OCI-LY7 (cell line): Measurements from ENCODE around the gene MRPL55. TPM values are rescaled to one million over a fixed set of nuclear protein-coding genes. Genes with fewer than 3 reads are reported as not detected.

Experiments used
- BruUV-seq: library from RNA; stranded (reverse); fragments of 400-500 nt; replicated peaks from 2 replicates; lab custom pipeline; 2021; lab: Mats Ljungman, UMichigan
- CTCF ChIA-PET: fragments of 300-600 bp; sonication (Branson Sonifier 250); formaldehyde crosslinking; loops from one replicate; lab custom pipeline; 2022; ENCODE audit warnings: antibody characterized with exemption; ENCODE audit not compliant: unreplicated experiment; lab: Charles Lee
- POLR2A ChIA-PET: fragments of 300-600 bp; sonication (Branson Sonifier 250); formaldehyde crosslinking; loops from one replicate; lab custom pipeline; 2022; ENCODE audit warnings: antibody characterized with exemption; lab: Charles Lee
- DNase-seq: peaks from one replicate; pipeline ENCODE4 v3.0.0-alpha.2; 2015; ENCODE audit warnings: low spot score
- H2AFZ ChIP-seq: fragments of 200-600 bp; sonication (generic), shearing (Covaris generic); 2 replicates; pipeline ENCODE4 v1.6.1; 2014; ENCODE audit warnings: mild to moderate bottlenecking, antibody characterized with exemption, low read length, moderate library complexity
- H3K27ac ChIP-seq: fragments of 200-600 bp; sonication (generic); 2 replicates; pipeline ENCODE4 v1.5.1; 2014; ENCODE audit warnings: mixed run types, low read depth, mild to moderate bottlenecking, moderate library complexity, low read length, inconsistent platforms; ENCODE audit not compliant: poor library complexity, severe bottlenecking
- H3K36me3 ChIP-seq: fragments of 200-600 bp; sonication (generic); 2 replicates; pipeline ENCODE4 v1.6.1; 2014; ENCODE audit warnings: mild to moderate bottlenecking, antibody characterized with exemption, low read length, moderate library complexity, mixed read lengths; ENCODE audit not compliant: insufficient read depth
- H3K4me1 ChIP-seq: fragments of 200-600 bp; sonication (generic); 2 replicates; pipeline ENCODE4 v1.5.1; 2014; ENCODE audit warnings: mild to moderate bottlenecking, low read length; ENCODE audit not compliant: insufficient read depth, poor library complexity, severe bottlenecking
- H3K4me2 ChIP-seq: fragments of 200-600 bp; sonication (generic); 2 replicates; pipeline ENCODE4 v1.6.1; 2014; ENCODE audit warnings: mild to moderate bottlenecking, low read length
- H3K4me3 ChIP-seq: fragments of 200-600 bp; sonication (generic); 2 replicates; pipeline ENCODE4 v1.5.1; 2014; ENCODE audit warnings: mild to moderate bottlenecking, low read depth, low read length; ENCODE audit not compliant: poor library complexity, severe bottlenecking
- H3K79me2 ChIP-seq: fragments of 200-600 bp; sonication (generic); 2 replicates; pipeline ENCODE4 v1.6.1; 2016; ENCODE audit warnings: low read depth, mild to moderate bottlenecking, low read length, moderate library complexity, mixed read lengths; ENCODE audit not compliant: insufficient read depth
- H3K9me2 ChIP-seq: fragments of 200-600 bp; sonication (generic); 2 replicates; pipeline ENCODE4 v1.6.1; 2016; ENCODE audit warnings: mild to moderate bottlenecking, low read length, mixed read lengths; ENCODE audit not compliant: insufficient read depth
- H3K9me3 ChIP-seq: fragments of 200-600 bp; sonication (generic); 2 replicates; pipeline ENCODE4 v1.6.1; 2014; ENCODE audit warnings: mild to moderate bottlenecking, mixed run types, low read length, mixed read lengths
- H4K20me1 ChIP-seq: fragments of 200-600 bp; sonication (generic); 2 replicates; pipeline ENCODE4 v1.6.1; 2014; ENCODE audit warnings: mild to moderate bottlenecking, antibody characterized with exemption, low read length, moderate library complexity, mixed read lengths; ENCODE audit not compliant: insufficient read depth
- EZH2phosphoT487 ChIP-seq: fragments of 200-600 bp; sonication (generic); IDR thresholded peaks from 2 replicates; pipeline ENCODE4 v1.6.1; 2018; ENCODE audit warnings: low read depth, borderline replicate concordance, mild to moderate bottlenecking, mixed run types, antibody characterized with exemption, low read length, moderate library complexity, mixed read lengths
- intact Hi-C: fragments of 100-400 bp; cut with micrococcal nuclease; formaldehyde crosslinking; loops from one replicate; pipeline ENCODE4 v1.10.0; 2022; ENCODE audit not compliant: unreplicated experiment
- total RNA-seq, 2 experiments: library from RNA; depleted of rRNA in 1 of 2; stranded (reverse); fragments of >200 nt in 1 of 2; shearing (Covaris generic) in 1 of 2; gene quantifications; 2 replicates each; pipeline ENCODE4 v1.2.3, GENCODE V29; 2014 to 2022
- TF ChIP-seq, protein P1 (sequence below): fragments of 200-600 bp; sonication (generic); conservative IDR thresholded peaks from 2 replicates; pipeline ENCODE4 v1.5.1; 2014; ENCODE audit warnings: mild to moderate bottlenecking, antibody characterized with exemption, low read length, moderate library complexity, mixed read lengths

Gene MRPL55
- total RNA-seq, 2 experiments from 2014 or later, result 50.0 to 92.8 TPM

DNA sequence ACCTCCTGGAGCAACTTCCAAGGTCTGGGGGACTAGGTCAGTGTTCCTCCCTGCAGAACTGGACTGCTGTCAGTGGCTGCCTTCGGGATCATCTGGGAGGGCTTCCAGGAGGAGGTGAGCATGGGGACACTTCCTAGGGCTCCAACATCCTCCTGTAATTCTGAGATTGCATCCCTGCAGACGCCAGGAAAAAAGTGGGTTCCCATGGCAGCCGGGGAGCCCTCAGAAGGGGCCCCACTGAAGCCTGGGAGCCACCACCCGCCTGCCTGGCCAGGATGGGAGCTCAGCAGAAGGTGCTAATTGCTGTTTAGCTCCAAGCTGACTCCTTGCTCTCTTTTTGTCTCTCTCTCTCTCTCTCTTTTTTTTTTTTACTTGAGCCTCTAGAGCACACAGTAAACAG is 42.7 kb downstream of the MRPL55 start:
- no peaks in the 10 kb centered on the region for H3K9me2 ChIP-seq
- DNase-seq, result no peak
- no peak overlapping the region for H3K4me3 ChIP-seq
- H3K36me3 ChIP-seq, result no peaks in the 10 kb centered on the region
- intact Hi-C loops, result no loop called here
- no peak overlapping the region for H3K27ac ChIP-seq
- BruUV-seq, result no TSS peak
- no peaks in the 10 kb centered on the region for H3K4me1 ChIP-seq
- no peak overlapping the region for H3K4me2 ChIP-seq
- H2AFZ ChIP-seq, result no peak overlapping the region
- TF ChIP-seq EZH2phosphoT487, result no peak
- TF ChIP-seq, protein P1, sequence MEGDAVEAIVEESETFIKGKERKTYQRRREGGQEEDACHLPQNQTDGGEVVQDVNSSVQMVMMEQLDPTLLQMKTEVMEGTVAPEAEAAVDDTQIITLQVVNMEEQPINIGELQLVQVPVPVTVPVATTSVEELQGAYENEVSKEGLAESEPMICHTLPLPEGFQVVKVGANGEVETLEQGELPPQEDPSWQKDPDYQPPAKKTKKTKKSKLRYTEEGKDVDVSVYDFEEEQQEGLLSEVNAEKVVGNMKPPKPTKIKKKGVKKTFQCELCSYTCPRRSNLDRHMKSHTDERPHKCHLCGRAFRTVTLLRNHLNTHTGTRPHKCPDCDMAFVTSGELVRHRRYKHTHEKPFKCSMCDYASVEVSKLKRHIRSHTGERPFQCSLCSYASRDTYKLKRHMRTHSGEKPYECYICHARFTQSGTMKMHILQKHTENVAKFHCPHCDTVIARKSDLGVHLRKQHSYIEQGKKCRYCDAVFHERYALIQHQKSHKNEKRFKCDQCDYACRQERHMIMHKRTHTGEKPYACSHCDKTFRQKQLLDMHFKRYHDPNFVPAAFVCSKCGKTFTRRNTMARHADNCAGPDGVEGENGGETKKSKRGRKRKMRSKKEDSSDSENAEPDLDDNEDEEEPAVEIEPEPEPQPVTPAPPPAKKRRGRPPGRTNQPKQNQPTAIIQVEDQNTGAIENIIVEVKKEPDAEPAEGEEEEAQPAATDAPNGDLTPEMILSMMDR, result no peak
- POLR2A ChIA-PET, result interaction anchor here (0.6 to 0.7 kb wide), 2 partner anchors 12 to 23 kb away, joined by 3 to 6 read pairs; no protein-coding TSS in a partner anchor
- H4K20me1 ChIP-seq, result no peaks in the 10 kb centered on the region
- no peaks in the 10 kb centered on the region for H3K79me2 ChIP-seq
- H3K9me3 ChIP-seq, result no peaks in the 10 kb centered on the region
- CTCF ChIA-PET, result interaction anchor here (0.6 kb wide), 1 partner anchor 179 kb away, joined by 4 read pairs; no protein-coding TSS in a partner anchor

DNA sequence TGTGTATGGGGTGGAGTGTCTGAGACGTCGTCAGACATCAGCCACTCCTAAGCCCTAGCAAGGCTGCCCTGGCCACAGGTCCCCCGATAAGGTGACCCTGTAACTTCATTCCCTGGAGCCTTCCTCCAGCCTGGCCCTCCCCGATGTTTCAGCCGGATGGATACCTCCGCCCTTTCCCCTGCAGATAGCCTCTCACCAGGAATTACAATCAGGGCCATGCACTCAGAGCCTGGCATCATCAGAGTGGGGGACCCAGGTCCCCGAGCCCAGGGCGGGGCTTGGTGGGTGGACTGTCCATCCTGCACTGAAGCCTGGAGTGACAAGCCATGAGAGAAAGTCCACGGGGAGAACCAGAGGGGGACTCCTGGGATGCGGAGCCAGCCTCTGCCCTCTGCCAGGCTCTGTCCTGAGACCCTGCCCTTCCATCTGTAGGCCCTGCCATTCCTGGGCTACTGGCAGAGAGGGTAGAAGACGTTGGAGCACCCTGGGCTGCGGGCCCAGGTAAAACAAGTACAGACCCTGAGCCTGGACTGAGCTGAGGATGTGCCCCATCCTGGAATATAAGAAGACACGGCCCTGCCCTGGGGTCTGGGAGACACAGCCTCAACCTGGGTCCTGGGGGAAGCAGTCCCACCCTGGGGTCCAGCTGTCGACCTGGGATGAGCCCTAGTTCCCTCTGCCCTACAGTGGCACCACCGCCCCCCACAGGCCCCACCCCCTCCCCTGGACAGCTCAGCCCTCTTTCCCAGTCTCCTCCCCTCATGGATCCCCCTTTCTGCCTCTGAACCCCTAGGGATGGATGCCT is 43.4 kb downstream of the MRPL55 start:
- Histone ChIP-seq H3K36me3 (no peaks in the 10 kb centered on the region), H3K4me1 (no peaks in the 10 kb centered on the region), H2AFZ (no peak overlapping the region), H3K9me3 (no peaks in the 10 kb centered on the region), H3K4me2 (no peak overlapping the region), H3K4me3 (no peak overlapping the region), H3K79me2 (no peaks in the 10 kb centered on the region), H3K9me2 (no peaks in the 10 kb centered on the region), H3K27ac (no peak overlapping the region), H4K20me1 (no peaks in the 10 kb centered on the region)
- CTCF ChIA-PET, result interaction anchor here (0.6 kb wide), 1 partner anchor 180 kb away, joined by 4 read pairs; no protein-coding TSS in a partner anchor
- POLR2A ChIA-PET, result no interaction called here
- no peak for TF ChIP-seq EZH2phosphoT487
- TF ChIP-seq, protein P1, result no peak
- no TSS peak for BruUV-seq
- no peak for DNase-seq
- intact Hi-C loops, result no loop called here
